Kasumi-1 (cell line): ENCODE measurements around the gene AFG3L2.

Experiments used
- DNase-seq, 2 experiments: peaks; one replicate each; lab custom pipeline; 2025; lab: John Stamatoyannopoulos, UW

The AFG3L2 gene

GRCh38 chr18:12325726-12326245 lies 51.2 kb downstream of the AFG3L2 start:
- no peak for DNase-seq

DNA sequence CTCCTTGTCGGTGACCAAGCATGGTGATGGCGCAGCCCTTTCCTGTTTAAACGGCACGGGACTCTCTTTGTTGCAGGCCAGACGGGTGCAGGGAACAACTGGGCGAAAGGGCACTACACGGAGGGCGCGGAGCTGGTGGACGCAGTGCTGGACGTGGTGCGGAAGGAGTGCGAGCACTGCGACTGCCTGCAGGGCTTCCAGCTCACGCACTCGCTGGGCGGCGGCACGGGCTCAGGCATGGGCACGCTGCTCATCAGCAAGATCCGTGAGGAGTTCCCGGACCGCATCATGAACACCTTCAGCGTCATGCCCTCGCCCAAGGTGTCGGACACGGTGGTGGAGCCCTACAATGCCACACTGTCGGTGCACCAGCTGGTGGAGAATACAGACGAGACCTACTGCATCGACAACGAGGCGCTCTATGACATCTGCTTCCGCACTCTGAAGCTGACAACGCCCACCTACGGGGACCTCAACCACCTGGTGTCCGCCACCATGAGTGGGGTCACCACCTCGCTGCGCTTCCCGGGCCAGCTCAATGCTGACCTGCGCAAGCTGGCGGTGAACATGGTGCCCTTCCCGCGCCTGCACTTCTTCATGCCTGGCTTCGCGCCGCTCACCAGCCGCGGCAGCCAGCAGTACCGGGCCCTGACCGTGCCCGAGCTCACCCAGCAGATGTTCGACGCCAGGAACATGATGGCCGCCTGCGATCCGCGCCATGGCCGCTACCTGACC lies 51.9 kb downstream of the AFG3L2 start:
- DNase-seq, result no peak

DNA sequence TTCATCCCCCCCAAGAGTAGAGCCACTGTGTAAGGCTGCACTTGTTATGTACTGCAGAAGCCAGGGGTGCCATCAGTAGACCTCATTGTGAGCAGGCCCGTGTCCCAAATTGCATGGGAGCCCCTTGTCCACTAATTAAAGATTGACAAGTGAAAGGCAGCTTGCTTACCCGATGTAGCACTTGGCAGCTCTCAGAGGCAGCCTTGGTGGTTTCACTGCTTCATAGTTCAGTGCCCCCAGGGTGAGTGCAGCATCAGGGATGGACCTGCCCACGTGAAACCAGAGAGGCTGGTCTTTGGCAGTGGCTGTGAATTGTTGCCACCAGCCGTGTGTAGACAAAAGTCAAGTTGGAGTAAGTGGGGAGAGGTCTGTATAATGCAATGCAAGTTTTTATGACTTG lies 55.7 kb downstream of the AFG3L2 start:
- DNase-seq, result no peak

DNA sequence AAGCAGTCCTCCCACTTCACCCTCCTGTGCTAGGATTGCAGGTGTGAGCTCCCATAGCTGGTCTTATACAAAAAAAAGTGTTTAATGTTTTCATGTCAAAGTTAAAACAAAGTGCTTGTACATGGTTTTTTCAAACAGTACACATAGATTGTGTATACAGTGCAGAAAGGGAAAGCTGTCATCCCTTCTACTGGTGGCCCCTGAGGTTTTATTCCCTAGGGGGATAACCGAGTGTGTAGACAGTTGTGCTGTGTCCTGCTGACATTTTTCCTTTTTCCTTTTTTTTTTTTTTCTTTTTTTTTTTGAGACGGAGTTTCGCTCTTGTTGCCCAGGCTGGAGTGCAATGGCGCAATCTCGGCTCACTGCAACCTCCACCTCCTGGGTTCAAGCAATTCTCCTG lies 58.2 kb downstream of the AFG3L2 start:
- DNase-seq, result no peak

DNA sequence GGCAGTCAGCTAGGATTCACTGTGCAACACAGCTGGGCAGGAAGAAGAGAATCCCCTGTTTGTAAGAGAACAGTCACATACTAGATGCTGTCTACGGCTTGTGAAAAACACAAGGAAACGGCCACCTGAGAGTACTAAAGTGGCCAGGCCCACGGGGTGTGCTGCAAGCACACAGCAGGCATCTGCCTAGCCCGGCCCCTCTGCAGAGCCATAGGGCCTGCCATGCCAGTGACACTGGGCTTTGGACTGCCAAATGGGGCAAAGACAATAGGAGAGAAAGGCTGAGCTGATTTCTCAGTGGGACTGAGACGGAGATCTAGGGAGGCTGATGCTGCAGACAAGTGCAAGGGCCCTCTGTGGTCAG lies 58.7 kb downstream of the AFG3L2 start:
- no peak for DNase-seq

DNA sequence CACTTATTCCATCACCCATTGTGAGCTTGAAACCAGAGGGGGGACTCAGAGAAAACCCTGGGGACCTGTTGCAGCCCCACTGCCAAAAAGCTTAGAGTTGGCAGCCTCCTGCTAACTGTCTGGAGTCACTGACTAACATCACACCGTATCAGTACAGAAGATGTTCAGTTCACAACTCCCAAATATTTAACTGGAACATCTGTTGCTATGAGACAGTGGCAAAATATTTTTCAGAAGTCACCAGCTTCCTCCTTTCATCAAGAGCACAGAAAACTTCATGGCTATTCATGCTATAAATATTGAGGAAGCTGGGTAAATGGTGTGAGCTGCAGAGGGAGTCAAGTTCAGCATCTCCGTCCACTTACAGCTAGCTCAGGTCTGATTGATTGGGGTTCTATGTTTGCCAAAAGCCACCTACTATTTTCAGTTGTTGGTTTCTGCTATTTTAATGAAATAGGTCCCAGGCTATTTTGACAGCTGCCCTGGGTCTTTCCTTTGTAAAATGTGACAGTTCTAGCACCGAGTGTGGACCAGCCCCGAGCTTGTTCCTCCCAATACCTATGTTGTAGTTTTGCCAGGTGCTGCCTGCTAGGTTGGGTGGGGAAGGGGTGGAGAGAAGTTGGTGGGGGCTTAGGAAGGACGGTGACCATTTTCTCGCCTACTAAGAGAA lies 59.2 kb downstream of the AFG3L2 start:
- peak; percentile 60 to 67 for DNase-seq

- DNase-seq, result no peak
Observed at GRCh38 chr18:12315911-12316310, 61.1 kb downstream of the AFG3L2 start.

GRCh38 chr18:12315490-12315889 lies 61.5 kb downstream of the AFG3L2 start:
- DNase-seq, result no peak

- DNase-seq, result peak in 1 of 2 experiments; percentile 22
Observed at GRCh38 chr18:12314591-12315305, 62.3 kb downstream of the AFG3L2 start.

DNA sequence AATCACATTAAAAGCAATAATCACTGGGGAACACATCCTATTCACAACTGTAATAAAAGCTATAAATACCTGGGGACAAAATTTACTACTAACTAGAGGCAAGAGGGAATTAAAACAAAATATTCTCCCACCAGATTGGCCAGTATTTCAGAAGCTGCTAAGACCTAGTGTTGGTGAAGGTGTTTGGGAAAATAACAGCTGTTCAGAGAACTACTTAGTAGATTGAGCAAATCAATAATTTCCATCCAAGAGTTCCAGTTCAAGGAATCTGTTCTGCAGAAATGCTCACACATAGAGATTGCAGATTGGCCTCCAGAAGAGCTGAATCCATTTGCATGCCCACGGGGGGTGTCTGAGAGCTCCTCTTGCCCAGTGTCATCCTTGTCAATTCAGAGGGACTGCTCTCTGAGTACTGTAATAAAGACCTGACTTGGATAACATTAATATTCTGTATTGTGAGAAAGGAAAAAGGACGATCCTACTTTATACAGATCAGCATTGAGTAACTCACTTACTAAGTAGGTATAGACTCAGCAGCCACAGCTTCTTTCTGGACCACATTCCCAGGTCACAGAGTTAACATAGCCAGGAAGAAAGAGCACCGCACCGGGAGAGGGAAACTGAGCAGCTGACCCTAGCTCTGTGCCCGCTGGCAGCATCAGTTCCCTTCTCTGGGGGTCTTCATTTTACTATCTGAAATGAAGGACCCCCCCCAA lies 63.3 kb downstream of the AFG3L2 start:
- DNase-seq, result no peak

DNA sequence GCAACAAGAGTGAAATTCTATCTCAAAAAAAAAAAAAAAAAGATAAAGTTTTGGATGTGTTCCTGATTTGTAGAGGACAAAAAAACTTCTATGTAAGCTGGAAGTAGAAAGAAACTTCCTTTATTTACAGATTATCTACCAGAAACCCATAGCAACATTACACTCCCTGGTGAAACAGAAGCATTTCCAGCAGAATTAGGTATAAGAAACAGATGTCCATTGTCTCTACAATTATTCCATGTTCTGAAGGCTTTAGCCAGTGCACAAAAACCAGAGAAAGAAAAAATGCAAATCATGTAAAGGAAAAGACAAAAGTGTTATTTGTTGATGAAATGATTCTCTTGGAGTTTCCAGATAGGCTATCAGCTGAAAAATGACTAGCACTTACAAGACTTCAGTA lies 64.1 kb downstream of the AFG3L2 start:
- DNase-seq, result no peak

DNA sequence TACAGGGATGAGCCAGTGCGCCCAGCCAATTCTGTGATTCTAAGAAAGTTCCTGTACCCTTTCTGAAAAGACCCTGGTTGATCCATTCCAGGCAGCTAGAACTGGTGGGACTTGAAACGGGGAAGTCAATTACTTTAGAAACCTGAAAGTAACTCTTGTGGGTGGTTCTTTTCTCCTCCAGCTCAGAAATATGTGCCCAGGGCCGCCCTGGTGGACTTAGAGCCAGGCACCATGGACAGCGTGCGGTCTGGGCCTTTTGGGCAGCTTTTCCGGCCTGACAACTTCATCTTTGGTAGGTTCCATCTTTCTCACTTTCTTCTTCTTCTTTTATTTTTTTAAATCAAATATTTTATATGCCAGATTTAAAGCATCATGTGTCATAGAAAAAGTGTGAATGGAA lies 66.3 kb downstream of the AFG3L2 start:
- no peak for DNase-seq

- no peak for DNase-seq
Observed at GRCh38 chr18:12309683-12310198, 67.3 kb downstream of the AFG3L2 start.

DNA sequence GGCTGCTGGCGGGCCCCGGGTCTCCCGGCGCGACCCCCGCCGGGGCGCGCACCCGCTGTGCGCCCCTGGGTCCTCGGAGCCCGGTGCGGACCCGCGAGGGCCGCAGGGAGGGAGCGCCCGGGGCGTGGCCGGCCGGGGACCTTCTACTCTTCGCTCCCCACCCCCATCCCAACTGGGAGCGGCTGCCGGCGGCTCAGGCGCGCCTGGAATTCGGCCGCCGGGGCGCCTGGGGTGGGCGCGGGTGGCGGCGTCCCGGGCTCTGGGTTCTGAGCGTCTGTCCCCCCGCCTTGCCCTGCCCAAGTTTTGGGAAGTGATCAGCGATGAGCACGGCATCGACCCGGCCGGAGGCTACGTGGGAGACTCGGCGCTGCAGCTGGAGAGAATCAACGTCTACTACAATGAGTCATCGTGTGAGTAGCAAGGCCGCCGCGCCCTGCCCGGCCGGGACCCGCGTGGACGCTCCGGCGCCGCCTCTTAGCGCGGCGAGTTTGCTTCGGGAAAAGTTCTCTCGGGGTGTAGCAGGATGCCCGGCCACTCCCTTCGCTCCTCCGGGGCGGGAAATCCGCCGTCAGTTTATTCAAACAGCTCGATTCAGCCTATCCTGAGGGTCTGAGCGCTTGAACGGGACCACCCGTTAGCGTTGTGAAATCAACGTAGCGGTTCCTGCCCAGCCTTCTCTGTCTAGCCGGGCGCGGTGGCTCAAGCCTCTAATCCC lies 68.5 kb downstream of the AFG3L2 start:
- DNase-seq, result peak; percentile 46 to 73

GRCh38 chr18:12307701-12308385 lies 69.2 kb downstream of the AFG3L2 start, which contains the start of gene TUBB6:
TUBB6 (plus strand) TSS chr18:12308241; CDS start chr18:12308293, 52 bp downstream.
- peak; percentile 81 to 86 for DNase-seq

DNA sequence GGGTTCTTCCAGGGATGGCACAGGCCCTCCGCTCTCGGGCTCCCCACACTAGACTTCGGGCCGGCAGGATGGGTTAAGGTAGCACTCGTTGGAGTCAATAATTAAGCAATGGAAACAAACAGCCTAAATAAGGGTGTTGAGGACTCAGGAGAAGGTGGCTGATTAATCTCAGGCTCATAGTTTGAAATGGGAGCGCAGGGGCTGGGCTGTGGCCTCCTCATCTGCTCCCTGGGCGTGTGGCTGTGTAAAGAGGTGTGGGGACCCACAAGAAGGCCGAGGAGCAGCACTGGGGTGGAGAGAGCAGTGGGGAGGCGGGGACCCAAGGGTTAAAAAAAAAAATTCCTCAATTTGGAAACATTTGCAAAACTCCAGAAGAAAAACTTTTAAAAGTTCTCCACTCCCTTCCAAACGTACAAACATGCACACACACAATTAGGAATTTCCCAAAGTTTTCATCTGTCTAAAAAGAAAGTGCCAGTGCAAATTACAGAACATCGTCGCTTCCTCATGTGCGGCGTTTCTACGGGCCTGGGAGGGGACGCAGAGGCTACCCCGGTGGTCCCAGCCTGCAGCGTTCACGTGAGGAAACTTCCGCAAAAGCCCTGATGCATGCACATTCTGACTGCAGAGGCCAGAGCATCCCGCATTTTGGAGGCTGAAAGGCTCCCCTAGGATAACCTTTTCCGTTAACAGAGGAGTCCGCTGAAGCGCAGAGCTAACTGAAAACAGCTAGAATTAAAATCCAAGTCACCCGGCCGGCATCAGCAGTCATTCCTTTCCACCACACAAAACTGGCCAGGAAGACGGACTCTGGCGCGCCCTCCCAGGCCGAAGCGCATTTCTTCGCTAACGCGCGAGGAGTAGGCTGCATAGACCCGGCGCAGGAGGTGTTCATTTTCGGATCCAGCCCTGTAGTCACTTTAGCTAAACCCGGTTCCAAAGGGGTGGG lies 70.0 kb downstream of the AFG3L2 start:
- DNase-seq, result peak; percentile 69 to 74

DNA sequence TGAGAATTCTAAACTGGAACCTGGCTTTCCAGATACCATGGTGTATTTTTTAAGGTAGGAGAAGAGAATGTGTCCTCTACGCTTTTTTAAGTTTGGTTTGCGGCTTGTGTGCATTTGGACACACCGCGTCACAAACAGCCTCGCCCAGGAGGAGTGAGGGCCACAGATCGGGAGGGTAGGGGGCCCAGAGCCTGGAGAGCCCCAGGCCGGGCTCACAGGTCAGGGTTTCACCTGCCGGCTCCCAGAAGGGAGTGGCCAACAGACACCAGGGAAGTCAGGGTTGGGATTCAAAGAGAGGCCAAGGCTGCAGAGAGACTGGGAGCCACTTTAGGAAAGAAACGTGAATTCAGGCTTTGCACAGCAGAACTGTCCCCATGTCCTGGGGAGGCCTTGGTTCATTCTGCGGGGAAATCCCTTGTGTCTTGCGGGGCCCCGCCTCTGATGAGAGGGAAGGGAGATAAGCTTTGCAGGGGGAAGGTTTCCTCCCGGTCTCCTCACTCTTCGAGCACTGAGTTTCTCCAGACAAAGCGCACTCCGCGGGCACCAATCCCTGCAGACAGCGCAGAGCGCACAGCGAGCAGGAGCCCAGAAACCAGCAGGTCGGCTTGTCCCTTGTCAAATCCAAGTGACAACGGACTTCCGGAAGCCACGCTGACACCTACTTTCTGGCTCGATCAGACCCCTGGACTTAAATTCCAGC lies 70.9 kb downstream of the AFG3L2 start:
- no peak for DNase-seq

GRCh38 chr18:12305211-12305610 lies 71.8 kb downstream of the AFG3L2 start:
- DNase-seq, result no peak
